GM21367 (cell line): ENCODE results near the gene IL18R1.

Experiments
- ATAC-seq: cut with Tn5 transposase; IDR thresholded peaks from one replicate; pipeline ENCODE4 v1.9.1; 2021; ENCODE audit not compliant: unreplicated experiment

IL18R1 gene

GRCh38 chr2:102345329-102345920, 10.2 kb upstream of the IL18R1 start:
- no peak for ATAC-seq

DNA sequence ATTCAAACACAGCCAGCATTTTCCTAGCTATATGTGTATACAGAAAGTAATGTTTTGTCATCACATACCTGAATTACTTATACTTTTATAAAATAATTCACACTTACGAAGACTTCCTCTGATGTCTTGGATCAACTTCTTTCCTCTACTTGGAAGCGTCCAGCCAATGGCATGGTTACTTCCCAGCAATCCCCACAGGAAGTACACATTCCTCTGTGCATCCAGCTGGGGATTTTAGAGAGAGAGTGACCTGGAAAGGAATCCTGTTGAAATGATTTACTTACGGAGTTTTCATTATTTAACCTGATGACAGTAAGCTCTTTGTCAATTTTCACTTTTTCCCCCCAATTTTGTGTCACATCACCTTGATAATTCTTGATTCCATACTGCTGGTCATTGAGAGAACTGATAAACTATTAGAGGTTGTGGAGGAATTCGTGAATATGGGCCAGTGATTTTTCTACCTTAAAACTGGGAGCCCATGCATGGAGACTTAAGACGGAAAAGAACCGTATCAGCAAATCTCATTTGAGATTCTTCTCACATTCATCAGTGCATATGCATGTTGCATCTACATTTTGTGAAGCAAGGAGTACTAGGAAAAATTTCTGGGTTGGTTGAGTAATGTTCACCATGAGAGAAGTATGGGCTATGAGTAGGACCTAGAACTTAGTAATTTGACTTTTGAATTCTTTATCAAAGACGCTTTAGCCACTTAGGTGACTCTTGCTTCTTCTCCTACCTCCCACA, 9.0 kb upstream of the IL18R1 start:
- ATAC-seq, result no peak

- ATAC-seq, result no peak
Observed at GRCh38 chr2:102350137-102350793, 5.3 kb upstream of the IL18R1 start.

DNA sequence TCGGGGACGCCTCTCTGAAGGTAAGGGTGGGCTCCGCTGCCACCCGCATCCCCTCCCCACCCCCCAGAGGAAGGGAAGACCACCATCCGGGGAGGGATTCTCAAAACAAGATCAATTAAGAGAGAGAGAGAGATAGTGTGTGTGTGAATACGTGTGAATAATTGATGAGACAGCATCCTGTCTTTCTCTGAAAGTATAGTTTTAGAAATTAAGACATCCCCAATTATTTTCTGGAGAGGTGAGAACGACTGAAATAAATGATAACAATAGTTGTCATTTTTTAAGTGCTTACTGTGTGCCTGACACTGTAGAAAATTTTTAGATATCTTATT, 751 bp downstream of the IL18R1 start:
- ATAC-seq, result no peak

GRCh38 chr2:102356741-102357140, 1.1 kb downstream of the IL18R1 start:
- no peak for ATAC-seq

- ATAC-seq, result no peak
Observed at GRCh38 chr2:102357937-102358336, 2.3 kb downstream of the IL18R1 start.

- ATAC-seq, result no peak
Observed at GRCh38 chr2:102358496-102358895, 2.9 kb downstream of the IL18R1 start.

GRCh38 chr2:102359527-102359926, 3.9 kb downstream of the IL18R1 start:
- ATAC-seq, result no peak

- ATAC-seq, result no peak
Observed at GRCh38 chr2:102361632-102362241, 6.1 kb downstream of the IL18R1 start.

GRCh38 chr2:102365763-102366162, 10.2 kb downstream of the IL18R1 start:
- no peak for ATAC-seq

GRCh38 chr2:102366406-102367112, 11.0 kb downstream of the IL18R1 start:
- peak; percentile 51 for ATAC-seq

GRCh38 chr2:102367331-102367971, 11.9 kb downstream of the IL18R1 start:
- peak; percentile 57 for ATAC-seq

GRCh38 chr2:102368461-102369109, 13.0 kb downstream of the IL18R1 start:
- no peak for ATAC-seq

DNA sequence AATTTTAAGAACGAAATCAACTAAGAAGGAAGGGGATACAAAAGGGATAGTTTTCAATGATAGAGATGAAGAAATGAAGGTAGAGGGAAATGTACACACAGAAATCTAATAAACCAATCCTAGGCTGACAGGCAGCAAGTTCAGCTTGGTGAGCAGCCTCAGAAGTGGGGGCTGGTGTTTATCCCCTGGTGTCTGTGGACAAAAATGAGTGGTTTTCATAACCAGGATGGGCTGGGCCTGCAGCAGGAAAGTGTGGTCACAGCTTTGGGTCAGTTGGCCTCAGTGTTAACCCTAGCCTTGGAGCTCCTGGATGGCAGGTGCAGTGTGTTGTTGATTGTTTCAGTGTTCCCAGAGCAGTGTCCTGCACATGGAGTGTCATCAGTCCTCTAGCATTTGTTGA, 14.3 kb downstream of the IL18R1 start:
- no peak for ATAC-seq

DNA sequence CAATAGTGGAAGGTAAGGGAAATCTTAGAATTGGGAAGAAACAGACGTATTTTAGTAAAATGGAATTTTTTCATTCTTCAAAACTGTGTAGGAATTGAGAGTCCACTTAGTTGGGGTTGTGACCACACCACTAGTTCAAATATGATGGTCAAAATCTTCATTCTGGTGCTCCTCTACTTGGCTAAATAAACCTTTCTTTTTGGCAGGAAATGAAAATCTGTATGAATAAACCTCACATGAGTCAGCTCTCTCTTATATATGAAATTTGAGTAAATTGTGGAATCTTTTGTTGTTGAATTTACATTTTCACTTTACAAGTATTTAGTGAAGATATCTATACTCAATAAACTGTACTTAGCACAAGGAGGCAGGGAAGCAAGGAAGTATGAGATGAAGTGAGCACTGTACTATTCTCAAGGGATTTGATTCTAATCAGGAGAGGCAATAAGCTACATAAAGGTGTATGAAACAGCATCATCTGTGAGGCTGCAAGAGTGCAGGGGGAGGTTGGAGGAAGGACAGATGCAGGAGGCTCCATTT, 20.5 kb downstream of the IL18R1 start:
- no peak for ATAC-seq

DNA sequence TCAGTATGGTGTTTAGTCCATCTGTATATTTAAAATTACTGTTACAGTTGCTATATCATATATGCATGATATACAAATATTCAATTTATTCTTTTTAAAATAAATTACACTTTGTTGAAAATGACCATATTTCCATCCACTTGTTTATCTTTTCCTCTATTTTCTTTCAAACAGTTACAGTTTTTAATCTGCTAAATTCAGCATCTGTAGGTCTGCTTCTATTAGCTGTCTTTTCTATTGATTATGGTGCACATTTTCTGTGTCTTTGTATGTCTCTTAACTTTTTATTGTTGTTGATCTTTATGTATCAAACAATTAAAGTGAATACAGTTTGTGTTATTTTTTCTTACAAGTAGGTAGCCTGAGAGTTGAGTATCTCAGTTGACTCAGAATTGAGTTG, 28.1 kb downstream of the IL18R1 start:
- no peak for ATAC-seq

- ATAC-seq, result no peak
Observed at GRCh38 chr2:102385522-102385921, 29.9 kb downstream of the IL18R1 start.

DNA sequence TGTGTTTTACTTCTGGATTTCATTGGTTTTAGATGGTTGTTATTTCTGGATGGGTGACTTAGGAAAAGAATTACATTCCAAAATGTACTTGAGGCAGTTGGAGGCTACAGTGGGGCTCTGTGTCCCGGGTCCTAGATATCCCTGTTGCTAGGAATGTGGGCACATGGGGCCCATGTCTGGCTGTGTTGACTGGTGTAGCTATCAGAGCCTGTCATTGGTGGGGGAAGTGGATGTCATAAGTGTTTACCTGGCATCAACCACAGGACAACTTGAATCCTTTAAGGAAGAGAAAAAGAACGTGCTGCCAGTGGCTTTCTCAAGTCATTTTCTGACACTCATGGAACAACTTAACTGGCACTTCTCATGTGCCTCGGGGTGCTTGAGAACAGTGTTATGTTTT, 30.4 kb downstream of the IL18R1 start:
- ATAC-seq, result no peak

DNA sequence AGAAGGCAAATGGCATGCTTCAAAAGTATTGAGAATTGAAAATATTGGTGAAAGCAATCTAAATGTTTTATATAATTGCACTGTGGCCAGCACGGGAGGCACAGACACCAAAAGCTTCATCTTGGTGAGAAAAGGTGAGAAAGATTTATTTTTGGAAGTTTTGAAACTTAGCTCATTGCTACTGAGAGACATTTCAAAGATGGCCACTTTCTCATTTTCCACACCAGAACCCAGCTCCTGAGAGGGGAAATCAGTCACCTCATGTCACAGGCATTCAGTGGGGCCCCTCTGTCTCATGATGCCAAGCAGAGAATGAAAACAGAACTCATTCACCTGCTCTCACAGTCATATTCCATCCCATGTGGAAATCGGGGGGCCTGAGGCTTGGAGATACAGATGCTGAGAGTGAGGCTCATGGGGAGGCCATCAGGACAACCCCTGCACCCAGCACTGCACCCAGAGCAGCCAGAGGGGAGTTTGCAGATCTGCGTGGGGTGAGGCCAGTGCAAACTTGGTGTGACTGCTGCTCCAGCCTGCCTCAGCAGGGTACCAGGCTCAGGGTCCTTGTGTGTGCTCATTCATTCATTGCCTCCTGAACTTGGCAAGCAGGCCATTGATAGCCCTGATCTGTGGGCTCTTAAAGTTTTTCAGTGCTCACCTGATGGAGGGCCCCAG, 31.4 kb downstream of the IL18R1 start:
- ATAC-seq, result no peak
